Ectodermal cell (in vitro differentiated cells): ENCODE data around the gene MEF2D.

Experiments
- H3K27ac ChIP-seq: 2 replicates; pipeline ENCODE4 v1.7.0; 2013; ENCODE audit warnings: mild to moderate bottlenecking, low read depth, low read length; ENCODE audit not compliant: insufficient read depth, poor library complexity, severe bottlenecking
- H3K27me3 ChIP-seq: 2 replicates; pipeline ENCODE4 v1.7.0; 2013; ENCODE audit warnings: mild to moderate bottlenecking, low read length; ENCODE audit not compliant: insufficient read depth, control insufficient read depth, poor library complexity, severe bottlenecking
- H3K36me3 ChIP-seq: one replicate; pipeline ENCODE4 v1.7.0; 2013; ENCODE audit warnings: low read length; ENCODE audit not compliant: control insufficient read depth, insufficient read depth
- H3K4me1 ChIP-seq: one replicate; pipeline ENCODE4 v1.7.0; 2013; ENCODE audit warnings: low read length; ENCODE audit not compliant: control insufficient read depth, insufficient read depth
- H3K4me3 ChIP-seq: 2 replicates; pipeline ENCODE4 v1.7.0; 2013; ENCODE audit warnings: low read depth, low read length, control low read depth; ENCODE audit not compliant: insufficient read depth
- H3K9me3 ChIP-seq: 2 replicates; pipeline ENCODE4 v1.7.0; 2013; ENCODE audit warnings: mild to moderate bottlenecking, low read length, moderate library complexity; ENCODE audit not compliant: control insufficient read depth
- WGBS, 2 experiments: methylation state at CpG; one replicate each; pipeline ENCODE4 v1.1.7; 2013; ENCODE audit warnings: missing lambda C conversion rate in 2 of 2; 5-methylcytosine and 5-hydroxymethylcytosine counted together

Gene MEF2D

DNA sequence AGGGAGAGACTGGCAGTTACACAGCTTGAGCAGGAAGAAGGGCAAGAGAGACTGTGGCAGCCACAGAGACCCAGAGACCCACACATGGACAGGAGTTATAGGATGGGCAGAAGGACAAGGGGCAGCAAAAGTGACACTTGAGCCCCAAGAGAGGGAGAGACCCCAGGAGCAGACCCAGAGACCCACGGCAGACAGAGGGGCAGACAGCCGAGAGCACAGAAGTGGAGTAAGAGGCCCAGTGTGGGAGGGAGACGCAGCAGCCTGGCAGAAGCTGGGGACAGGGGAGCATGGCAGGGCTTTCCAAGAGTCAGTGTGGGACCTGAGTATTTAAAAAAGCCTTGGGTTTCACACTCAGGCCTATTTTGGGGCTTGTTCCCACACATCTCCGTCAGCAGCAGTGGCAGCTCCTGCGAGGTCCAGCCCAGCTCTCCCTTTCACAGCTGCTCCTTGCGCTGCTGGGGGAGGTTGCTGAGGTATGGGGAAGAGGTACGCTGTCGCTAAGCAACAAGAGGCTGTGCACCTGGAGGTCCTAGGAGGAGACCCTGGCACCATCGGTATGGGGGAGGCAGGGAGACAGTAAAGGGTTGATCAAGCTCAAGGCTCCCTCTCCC, 9.0 kb upstream of the MEF2D start:
- H3K27ac ChIP-seq, result no peak overlapping the region
- WGBS, 2 experiments, result 79 to 84% methylated on average over 9 of the region's 9 CpGs

DNA sequence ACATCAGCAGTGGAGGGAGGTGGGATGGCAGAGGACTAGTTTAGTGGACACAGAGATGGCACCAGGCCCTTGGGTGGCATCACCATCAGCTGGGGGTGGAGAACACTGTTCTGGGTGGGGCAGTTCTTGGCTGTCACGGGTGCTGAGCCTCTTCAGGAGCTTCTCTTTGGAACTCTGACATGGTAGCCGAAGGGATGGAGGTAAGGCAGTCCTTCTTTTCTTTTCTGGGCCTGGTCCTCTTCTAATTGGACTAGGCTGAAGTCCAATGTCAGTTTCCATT, 8.3 kb upstream of the MEF2D start:
- Histone ChIP-seq H3K27ac (no peak overlapping the region), H3K36me3 (no peaks in the 10 kb centered on the region), H3K9me3 (no peaks in the 10 kb centered on the region), H3K27me3 (no peaks in the 10 kb centered on the region), H3K4me3 (no peak overlapping the region), H3K4me1 (peaks cover 9% of the 10 kb centered on the region)
- 89 to 93% methylated on average over 2 of the region's 2 CpGs for WGBS, 2 experiments

More for the DNA sequence above, 9.0 kb upstream of the MEF2D start:
- Histone ChIP-seq H3K9me3 (no peaks in the 10 kb centered on the region), H3K4me3 (no peak overlapping the region), H3K36me3 (no peaks in the 10 kb centered on the region), H3K27me3 (no peaks in the 10 kb centered on the region), H3K4me1 (peaks cover 3% of the 10 kb centered on the region)

DNA sequence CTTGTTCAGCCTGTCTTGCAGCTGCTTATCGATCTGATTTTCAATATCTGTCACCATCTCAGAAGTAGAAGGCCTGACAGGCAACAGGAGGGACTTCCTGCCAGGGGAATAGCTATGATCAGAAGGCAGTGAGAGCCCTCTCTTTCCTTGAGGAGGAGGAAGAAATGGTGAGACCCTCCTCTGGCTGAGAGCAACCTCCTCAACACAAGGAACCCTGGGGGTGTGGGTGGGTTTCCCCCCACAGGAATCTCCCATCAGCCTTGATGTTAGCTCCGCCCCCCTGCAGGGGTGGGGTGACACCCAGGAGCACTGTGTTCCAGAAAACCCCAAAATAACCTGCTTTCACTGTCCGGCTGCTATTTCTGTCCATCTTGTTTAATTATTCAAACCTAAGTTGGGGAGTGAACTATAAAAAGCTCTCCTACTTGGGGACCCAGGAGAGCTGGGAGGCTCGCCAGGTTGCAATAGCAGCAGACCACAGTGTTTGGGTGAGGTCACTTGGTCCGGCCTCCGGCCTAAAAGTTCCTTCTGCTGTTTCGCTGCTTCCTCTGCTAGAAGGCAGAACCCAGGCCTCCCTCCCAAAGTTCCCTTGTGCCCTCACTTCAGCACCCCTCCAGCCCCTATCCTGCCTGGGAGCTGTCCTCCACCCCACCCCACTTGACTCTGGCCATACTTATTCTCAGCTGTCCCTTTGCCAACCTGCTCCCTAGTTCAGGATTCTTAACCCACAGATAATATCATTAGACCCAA, 7.8 kb upstream of the MEF2D start:
- Histone ChIP-seq H3K4me3 (no peak overlapping the region), H3K4me1 (peaks cover 15% of the 10 kb centered on the region), H3K36me3 (no peaks in the 10 kb centered on the region), H3K27me3 (no peaks in the 10 kb centered on the region), H3K9me3 (no peaks in the 10 kb centered on the region), H3K27ac (no peak overlapping the region)
- 91 to 93% methylated on average over 7 of the region's 7 CpGs for WGBS, 2 experiments

DNA sequence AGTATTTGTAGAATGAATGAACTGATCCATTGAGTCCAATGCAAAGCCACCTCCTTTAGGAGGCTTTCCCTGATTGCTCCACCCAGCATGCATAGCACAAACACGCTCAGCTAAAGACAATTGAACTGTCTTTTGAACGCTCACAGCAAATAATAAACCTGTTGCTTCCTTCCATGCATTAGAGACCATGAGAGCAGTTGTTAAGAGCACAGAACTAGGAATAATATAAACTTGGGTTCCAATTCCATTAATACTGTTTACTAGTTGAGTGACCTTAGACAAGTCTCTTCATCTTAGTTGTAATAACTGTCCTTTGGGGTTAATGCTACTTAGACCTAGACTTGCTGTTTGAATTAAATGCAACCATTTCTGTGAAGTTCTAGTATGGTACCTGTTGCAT, 5.9 kb upstream of the MEF2D start:
- Histone ChIP-seq H3K4me3 (no peak overlapping the region), H3K27me3 (peaks cover 6% of the 10 kb centered on the region), H3K36me3 (no peaks in the 10 kb centered on the region), H3K4me1 (peaks cover 27% of the 10 kb centered on the region), H3K9me3 (no peaks in the 10 kb centered on the region), H3K27ac (no peak overlapping the region)
- 86 to 99% methylated on average over 2 of the region's 2 CpGs for WGBS, 2 experiments

DNA sequence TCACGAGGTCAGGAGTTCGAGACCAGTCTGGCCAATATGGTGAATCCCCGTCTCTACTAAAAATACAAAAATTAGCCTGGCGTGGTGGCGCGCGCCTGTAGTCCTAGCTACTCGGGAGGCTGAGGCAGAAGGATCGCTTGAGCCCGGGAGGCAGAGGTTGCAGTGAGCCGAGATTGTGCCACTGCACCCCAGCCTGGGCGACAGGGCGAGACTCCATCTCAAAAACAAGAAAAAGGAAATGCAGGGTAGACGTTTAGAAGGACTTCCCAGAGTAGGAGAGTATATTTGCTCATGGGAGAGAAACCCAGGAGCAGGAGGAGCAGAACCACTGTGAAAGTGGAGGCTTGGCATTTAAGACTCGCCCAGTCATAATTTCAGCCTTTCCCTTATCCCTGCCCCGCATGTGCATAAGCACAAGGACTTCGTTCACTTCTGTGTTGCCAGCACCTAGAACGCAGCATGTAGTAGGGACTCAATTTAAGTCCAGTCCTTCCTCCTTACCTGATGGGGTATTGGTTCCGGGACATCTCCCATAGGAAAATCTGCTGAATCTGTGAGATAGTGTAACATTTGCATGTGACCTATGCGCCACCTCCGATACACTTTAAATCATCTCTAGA, 5.2 kb upstream of the MEF2D start:
- H3K36me3 ChIP-seq, result no peaks in the 10 kb centered on the region
- H3K9me3 ChIP-seq, result no peaks in the 10 kb centered on the region
- H3K4me1 ChIP-seq, result peaks cover 27% of the 10 kb centered on the region
- peak overlapping the region; percentile 33 for H3K4me3 ChIP-seq
- WGBS, 2 experiments, result 91 to 92% methylated on average over 19 of the region's 21 CpGs
- H3K27ac ChIP-seq, result no peak overlapping the region
- peaks cover 6% of the 10 kb centered on the region for H3K27me3 ChIP-seq

DNA sequence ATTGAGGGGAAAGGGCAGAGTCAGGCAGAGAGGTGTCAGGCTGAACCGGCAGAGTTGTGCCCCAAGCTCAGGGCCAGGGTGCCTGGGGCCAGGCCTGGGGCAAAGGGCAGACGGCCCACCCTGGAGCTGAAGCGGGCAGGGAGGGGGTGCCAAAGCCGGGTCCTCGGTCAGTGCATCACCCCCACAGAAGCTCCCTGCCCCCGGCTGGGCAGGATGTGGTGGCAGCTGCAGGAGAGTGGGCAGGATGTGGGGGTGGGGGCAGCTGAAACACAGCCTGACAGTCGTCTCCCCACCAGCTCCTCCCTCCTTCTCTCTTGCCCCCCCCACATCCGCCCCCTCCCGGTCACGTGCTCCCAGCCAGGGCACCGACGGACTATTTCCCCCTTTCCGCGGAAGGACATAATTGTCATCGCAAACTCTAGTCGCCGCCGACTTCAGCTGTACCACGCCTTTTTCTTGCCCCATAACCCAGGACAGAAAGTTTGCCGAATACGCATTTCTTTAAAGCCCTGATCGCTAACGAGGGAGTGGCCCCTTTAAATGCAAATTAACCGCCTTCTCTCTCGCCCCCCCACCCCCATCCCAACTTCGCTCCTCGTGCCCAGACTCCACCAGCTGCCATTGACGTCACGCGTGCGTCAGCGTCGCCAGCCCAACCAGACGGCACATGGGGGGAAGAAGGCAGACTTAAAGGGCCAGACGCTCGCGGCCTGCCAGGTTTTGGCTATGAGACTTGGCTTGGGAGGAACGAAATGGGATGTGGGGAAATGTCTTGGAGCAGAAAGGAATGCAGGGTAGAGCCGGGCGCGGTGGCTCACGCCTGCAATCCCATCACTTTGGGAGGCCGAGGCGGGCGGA, 4.5 kb upstream of the MEF2D start:
- Histone ChIP-seq H3K36me3 (no peaks in the 10 kb centered on the region), H3K27ac (peak overlapping the region; percentile 62), H3K27me3 (peaks cover 6% of the 10 kb centered on the region), H3K9me3 (no peaks in the 10 kb centered on the region), H3K4me3 (peak overlapping the region; percentile 33), H3K4me1 (peaks cover 27% of the 10 kb centered on the region)
- WGBS, 2 experiments, result 8 to 9% methylated on average over 45 of the region's 45 CpGs

DNA sequence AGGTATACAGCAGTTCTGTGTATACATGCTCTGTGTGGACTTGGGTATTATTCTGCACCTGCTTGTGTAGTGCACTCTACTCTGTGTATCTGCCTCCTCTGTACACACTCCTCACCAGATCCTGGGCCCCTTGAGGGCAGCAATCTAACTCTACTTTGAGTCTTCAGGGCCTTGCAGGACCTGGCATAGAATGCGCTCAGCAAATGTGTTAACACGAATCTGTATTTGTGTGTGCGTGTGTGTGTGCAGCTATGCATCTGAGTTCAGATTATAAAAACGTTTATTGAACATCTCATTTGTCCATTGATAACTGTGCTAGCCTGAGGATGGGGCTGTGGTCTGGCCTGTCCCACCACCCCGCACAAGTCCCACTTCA, 3.9 kb upstream of the MEF2D start:
- Histone ChIP-seq H3K27me3 (peaks cover 6% of the 10 kb centered on the region), H3K4me3 (no peak overlapping the region), H3K4me1 (peaks cover 27% of the 10 kb centered on the region), H3K9me3 (no peaks in the 10 kb centered on the region), H3K27ac (no peak overlapping the region), H3K36me3 (no peaks in the 10 kb centered on the region)
- 59 to 71% methylated on average over 5 of the region's 5 CpGs for WGBS, 2 experiments

DNA sequence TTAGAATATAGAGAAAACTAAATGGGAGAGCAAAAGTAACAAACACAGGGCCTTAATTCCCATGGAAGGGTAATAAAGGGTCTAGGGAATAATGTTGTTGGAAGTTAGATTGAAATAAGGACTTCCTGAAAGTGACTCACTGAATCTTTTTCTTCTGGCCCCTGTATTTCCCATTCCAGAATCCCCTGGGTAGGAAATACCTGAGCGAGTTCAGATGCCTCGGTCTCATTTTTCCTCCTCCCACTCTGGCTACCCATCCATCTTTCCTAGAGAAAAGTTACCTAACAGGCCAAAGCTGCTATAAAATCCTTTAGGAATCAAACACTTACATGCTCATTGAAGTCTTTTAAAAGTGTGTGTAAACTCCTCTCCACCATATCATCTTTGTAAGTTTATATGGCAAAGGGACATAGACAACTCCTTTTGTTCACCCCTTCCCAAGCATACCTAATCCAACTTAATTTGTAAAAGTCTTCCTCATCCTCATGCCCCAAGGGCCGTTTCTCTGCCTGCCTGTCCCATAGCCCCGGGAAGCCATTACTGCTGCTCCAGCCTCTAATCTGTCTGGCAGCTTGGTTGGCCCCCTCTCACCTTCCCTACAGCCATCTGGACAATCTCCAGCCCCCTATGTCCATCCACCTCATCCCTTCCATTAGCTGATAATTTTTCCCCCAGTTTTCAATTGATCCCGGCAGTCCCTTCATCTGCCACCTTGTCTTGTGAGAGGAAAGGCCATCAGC, 3.3 kb upstream of the MEF2D start:
- H3K4me3 ChIP-seq, result no peak overlapping the region
- H3K4me1 ChIP-seq, result peaks cover 30% of the 10 kb centered on the region
- no peaks in the 10 kb centered on the region for H3K36me3 ChIP-seq
- no peaks in the 10 kb centered on the region for H3K9me3 ChIP-seq
- 75 to 80% methylated on average over 5 of the region's 5 CpGs for WGBS, 2 experiments
- no peak overlapping the region for H3K27ac ChIP-seq
- peaks cover 6% of the 10 kb centered on the region for H3K27me3 ChIP-seq

DNA sequence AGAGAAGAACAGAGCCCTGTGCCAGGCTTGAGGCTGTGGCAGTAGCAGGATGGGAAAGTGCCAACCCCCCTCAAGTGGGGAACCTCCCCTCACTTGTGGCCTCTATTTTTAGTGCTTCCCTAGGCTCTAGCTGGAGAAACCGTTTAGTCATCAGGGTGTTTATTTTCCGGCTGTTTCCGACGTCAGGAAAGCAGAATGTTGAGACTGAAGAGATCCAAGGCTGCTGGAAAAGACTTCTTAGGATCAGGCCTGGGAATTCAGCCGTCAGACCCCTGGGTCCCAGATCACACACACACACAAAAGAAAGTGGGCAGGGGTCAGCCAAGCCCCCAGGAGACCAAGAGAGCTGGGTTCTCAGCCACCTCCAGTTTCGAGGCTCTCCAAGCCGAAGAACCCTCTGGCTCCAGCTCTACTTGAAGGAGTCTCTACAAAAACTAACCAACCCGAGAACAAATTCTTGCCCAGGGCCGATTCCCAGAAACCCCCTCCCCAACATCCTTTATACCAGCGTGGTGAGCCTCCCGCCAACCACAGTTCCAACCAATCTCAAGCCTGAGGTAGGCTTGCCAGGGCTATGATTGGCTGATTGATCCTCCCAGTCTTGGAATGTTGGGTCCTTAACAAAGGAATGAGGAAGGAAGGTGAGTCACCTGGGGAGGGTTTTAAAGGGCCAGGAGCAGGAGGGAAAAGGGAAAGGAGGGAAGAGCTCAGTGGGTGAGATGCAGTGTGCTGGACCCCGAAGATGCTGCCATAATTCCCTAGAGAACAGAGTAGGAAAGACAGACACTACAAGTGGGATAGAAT, 2.5 kb upstream of the MEF2D start:
- no peaks in the 10 kb centered on the region for H3K9me3 ChIP-seq
- no peak overlapping the region for H3K27ac ChIP-seq
- peaks cover 38% of the 10 kb centered on the region for H3K4me1 ChIP-seq
- 55 to 56% methylated on average over 12 of the region's 12 CpGs for WGBS, 2 experiments
- H3K27me3 ChIP-seq, result peaks cover 6% of the 10 kb centered on the region
- no peak overlapping the region for H3K4me3 ChIP-seq
- no peaks in the 10 kb centered on the region for H3K36me3 ChIP-seq
